HG02870 (cell line): ENCODE results near the gene E2F2.
"Not testable (repeated sequence)": the region's sequence is repeated elsewhere in the genome, so short reads cannot be mapped to it uniquely, and the experiment has no call there.

ENCODE experiments used
- ATAC-seq: cut with Tn5 transposase; IDR thresholded peaks from one replicate; pipeline ENCODE4 v1.9.1; 2021; ENCODE audit warnings: mild to moderate bottlenecking, moderate library complexity; ENCODE audit not compliant: unreplicated experiment

Gene E2F2

DNA sequence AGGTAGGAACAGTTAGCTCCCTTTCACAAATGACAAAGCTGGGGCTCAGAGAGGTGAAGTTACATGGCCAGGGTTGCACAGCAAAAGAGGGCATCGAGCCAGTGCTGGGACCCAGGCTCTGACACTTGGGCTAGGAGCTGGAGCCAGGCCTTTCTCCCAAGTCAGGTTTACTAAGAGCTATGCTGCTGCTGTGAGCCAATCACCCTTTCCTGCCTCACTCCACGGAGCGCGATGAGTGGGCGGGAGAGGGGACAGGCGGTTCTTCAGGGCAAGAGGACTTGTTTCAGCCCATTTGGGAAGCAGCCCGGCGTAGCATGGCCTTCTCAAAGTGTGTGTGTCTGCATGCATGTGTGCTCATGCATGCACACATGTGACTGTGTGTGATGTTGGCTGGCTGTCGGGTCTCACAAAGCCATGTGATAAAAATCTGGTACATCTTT, 17.7 kb upstream of the E2F2 start:
- ATAC-seq = no peak

DNA sequence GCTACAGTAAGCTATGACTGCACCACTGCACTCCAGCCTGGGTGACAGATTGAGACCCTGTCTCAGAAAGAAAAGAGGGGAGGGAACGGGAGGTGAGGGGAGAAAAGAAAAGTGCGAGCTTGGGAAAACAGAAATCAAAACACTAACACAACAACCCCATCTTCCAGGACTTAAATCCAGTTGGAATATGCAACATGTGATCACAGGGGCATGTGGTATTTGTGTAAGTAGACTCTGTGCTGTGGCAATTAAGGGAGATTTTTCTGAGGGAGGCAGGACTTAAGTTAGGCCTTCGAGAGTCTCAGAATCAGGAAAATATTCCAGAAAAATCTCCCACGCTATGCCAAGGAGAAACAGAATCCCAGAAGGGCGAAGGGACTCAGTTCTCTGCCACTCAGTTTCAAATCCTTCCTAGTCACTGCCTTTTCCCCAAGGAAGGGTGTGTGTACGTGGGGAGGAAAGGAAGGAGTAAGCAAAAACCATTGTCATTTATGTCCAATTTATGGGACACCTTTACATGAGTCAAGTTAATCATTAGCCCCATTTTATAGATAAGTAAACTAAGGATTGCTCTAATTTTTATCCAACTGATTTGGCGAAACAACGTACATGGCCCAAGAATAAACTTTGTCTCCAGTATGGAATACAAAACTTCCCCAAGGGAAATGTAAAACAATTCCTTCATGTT, 16.0 kb upstream of the E2F2 start:
- no peak for ATAC-seq

DNA sequence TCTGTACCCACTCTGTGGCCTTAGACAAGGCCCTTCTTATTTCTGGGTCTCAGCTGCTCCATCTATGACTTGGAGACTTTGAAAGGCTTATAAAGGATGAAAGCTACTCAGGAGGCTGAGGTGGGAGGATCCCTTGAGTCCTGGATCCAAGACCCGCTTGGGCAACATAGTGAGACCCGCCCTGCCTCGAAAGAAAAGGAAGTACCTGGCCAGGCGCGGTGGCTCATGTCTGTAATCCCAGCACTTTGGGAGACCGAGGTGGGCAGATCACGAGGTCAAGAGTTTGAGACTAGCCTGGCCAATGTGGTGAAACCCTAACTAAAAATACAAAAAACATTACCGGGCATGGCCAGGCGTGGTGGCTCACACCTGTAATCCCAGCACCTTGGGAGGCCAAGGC, 14.8 kb upstream of the E2F2 start:
- no peak for ATAC-seq

DNA sequence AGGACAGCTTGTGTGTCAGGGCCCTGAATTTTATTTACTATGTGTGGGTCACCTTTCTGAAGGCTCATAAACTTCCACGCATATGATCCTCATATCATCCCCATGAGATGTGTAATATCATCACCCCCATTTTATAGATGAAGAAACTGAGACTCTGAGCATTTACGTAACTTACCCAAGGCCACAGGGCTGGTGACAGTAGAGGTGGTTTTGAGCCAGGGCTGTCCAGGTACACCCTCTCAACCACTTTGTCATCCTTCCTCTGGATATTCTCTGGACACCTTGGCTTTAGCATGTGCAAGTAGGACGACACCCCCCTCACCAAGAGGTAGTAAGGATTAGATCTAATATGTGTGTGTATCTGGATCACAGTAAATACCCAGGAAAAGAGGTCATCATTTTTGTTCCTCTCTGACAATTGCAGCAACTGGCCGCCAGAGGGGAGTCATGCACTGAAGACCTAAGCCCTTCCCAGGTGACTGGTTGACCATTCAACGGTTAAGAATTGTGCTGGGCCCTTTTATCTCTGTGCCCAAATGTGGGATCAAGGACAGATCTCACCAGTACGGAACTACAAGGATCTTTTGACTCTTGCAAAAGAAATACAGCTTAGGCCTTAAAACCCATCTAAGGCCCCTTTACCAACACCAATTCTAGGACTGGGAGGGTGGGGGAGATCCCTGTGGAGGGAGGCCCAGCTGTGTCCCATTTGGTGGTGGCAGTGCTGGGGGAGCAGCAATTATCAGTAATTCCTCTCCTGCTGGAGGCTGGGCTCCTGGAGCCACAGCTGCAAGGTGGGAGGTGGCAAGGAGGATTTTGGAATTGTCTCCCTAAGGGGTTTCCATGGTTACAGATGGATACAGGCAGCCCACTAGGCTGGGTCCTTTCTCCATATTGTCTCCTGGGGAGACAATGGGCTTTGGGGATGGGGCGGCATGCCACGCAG, 13.7 kb upstream of the E2F2 start:
- ATAC-seq = no peak

DNA sequence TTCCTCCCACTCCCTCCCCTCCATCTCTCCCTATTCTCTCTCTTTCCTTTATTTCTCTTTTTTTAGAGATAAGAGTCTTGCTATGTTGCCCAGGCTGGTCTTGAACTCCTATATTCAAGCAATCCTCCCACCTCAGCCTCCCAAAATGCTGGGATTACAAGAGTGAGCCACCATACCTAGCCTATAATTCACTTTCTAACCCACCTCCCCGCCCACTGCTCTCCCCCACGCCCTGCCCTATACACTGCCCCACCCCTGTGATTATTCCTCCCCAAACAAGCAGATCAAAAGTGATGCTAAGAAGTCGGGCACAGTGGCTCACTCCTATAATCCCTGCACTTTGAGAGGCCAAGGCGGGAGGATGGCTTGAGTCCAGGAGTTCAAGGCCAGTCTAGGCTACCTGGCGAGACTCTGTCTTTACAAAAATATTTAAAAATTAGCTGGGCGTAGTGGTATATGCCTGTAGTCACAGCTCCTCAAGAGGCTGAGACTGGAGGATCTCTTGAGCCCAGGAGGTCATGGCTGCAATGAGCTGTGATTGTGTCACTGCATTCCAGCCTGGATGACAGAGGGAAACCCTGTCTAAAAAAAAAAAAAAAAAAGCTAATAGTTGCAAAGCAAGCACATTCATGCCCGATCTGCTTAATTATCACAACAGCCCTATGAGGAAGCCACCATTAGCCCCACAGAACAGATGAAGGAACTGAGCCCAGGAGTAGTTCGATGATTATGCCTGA, 12.8 kb upstream of the E2F2 start:
- ATAC-seq = no peak

DNA sequence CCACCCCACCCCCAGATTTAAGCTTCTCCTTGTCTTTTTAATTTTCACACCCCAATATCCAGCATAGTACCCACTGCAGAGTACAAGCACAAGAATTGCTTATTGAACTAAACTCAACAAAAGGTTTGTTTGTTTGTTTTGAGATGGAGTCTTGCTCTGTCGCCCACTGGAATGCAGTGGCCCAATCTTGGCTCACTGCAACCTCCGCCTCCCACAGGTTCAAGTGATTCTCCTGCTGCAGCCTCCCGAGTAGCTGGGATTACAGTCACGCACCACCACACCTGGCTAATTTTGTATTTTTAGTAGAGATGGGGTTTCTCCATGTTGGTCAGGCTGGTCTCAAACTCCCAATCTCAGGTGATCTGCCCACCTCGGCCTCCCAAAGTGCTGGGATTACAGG, 11.9 kb upstream of the E2F2 start:
- ATAC-seq = not testable (repeated sequence)

DNA sequence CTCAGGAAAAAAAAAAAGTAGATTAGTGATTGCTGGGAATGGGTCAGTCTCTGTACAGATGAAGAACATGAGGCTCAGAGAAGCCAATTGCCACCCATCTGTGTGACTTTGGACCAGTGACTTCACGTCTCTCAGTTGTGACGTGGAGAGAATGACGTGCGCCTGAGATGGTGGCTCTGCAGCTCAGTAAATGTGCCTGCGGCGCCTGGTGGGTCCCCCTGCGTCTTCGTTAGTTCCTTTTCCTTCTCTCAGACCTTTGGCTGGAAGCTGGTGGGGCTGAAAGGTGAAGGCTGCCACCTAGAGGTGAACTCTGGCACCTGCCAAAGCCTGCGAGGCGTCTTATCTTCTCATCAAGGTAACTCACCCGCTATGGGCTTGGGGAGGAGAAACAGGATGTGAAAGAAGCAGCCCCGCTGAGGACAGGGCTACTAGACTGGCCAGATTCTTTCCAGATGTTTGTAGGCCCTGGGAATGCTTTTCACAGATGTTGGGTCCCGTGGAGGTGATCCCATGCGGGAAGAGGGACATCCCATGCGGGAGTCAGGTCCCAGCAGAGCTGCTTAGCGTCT, 8.7 kb upstream of the E2F2 start:
- peak; percentile 80 for ATAC-seq

DNA sequence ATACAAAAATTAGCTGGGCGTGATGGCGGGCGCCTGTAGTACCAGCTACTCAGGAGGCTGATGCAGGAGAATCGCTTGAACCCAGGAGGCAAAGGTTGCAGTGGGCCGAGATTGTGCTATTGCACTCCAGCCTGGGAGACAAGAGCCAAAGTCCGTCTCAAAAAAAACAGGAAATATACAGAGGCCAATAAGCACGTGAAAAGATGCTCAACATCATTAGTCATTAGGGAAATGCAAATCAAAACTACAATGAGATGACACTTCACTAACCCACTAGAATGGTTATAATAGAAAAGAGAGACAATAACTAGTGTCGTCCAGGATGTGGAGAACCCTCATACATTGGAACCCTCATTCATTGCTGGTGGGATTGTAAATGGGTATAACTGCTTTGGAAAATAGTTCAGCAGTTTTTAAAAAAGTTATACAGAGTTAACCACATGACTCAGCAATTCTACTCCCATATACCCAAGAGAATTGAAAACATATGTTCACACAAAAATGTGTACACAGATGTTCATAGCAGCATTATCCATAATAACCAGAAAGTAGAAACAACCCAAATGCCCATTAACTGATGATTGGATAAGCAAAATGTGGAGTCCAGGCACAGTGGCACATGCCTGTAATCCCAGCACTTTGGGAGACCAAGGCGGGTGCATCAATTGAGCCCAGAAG, 6.4 kb upstream of the E2F2 start:
- ATAC-seq = no peak

DNA sequence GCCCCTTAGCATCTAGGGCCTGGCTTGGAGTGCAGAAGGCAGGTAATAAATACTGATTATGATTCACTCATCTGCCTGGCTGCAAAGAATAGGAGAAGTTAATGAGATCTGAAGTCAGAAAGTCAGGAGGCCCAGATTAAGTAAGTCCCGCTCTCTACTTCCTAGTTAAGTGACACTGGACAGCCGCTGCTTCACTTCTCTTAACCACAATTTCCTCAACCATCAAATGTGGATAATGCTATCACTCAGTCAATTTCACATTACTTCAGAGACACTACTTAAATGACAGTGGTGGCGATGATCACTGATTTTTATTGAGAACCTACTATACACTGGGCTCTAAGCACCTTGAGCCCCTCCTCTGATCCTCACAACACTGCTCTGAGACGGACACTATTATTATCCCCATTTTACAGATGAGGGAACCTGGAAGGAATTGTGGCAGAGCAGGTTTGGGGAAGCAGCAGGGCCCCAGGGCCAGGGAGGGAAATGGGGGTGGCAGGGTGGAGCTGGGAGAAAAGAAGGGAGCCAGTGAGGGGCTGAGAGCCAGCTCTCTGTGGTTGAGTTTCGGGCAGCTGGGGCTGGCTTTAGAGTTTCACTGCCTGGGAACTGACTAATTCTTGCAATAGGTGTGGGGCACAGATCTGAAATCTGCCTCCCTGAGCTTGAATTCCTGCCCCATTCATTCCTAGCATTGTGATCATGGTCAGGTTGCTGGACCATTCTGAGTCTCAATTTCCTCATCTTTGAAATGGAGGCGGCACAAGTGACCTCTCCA, 2.4 kb upstream of the E2F2 start:
- no peak for ATAC-seq

DNA sequence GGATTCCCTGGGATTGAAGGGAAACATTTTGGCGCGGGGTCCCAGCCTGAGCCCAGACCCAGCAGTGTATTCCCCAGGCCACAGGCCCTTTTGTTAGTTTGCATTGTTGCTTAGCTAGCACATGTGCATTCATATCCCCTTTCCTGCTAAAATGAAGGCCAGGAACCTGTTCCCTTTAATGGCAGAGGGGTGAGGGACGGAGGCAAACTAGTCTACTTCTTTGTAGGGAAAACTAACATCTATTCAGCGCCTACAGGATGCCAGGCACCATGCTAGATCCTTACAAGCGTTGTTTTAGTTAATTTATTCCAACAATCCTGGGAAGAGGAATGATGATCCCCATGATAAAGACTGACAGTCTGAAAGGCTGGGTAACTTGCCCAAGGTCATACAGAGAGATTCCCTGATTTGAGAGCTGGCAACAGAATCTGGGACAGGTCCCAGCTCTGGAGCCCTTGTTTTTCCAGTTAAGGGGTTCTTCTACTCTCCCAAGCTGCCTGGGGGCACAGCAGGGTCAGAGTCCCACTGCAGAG, 595 bp upstream of the E2F2 start:
- no peak for ATAC-seq

DNA sequence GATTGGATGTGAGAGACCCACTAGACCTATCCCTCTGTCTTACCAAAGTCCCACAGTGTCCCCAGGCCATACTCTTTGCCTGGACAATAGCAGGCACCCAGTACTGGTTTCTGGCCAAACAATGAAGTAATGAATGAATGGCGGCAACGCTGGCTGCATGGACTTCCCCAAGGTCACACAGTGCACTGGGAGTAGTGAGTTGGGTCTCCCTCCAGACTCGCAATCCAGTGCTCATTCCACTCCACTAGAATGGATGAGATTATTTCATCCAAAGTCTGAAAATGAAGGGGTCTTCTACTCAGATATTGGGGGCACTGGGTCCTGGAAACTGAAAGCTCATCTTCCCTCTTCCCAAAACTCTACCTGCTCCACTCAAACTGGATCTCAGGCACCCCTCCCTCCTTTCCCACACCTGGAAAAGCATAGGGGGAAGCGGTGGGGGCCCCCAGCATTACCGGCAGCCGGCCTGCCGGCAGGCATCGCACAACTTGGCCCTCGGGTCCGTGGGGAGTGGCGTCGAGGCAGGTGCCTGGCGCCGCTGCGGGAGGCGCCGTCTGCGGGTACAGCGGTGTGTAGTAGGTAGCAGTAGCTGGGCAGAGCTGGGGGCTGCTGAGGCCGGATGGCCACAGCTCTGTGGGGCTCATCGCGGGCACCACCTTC, 816 bp downstream of the E2F2 start:
- no peak for ATAC-seq

DNA sequence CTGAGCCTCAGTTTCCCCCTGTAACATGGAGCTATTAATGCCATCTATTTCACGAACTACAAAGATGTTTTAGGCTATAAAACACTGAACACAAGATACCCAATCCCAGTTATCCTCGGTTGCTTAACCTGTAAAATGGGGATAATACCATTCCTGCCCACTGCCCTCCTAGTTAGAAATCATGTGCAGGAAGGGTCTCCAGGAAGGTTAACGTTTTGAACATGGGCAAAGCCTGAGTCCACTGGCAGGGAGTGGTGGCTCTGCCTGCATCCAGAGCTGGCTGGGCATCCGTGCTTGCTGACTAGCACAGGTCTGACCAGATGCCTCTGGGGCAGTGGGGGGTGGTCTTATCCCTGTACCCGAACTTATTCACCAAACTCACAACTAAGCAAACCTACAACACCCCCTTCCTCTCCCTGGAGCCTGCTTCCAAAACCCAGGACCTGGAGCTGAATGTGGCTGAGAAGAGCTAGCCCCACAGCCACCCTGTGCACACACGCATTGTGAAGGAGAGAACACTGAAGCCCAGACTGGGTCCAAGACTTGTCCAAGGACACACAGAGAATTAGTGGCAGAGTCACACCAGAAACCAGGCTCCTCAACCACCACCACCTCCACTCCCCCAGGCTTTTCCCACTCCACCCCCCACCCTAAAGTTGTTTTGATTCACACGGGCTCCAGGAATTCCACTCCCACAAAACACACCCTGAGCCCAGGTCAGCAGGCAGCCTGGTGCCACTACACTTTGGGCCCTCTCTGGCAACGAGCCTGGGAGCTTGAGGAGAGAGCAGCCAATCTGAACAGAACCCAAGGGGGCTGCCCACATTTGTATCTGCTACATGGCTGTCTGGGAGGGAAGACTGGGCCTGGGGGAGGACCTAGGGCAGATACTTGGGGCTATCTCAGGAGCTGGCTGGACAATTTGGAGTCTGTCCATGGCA, 1.6 kb downstream of the E2F2 start:
- no peak for ATAC-seq

DNA sequence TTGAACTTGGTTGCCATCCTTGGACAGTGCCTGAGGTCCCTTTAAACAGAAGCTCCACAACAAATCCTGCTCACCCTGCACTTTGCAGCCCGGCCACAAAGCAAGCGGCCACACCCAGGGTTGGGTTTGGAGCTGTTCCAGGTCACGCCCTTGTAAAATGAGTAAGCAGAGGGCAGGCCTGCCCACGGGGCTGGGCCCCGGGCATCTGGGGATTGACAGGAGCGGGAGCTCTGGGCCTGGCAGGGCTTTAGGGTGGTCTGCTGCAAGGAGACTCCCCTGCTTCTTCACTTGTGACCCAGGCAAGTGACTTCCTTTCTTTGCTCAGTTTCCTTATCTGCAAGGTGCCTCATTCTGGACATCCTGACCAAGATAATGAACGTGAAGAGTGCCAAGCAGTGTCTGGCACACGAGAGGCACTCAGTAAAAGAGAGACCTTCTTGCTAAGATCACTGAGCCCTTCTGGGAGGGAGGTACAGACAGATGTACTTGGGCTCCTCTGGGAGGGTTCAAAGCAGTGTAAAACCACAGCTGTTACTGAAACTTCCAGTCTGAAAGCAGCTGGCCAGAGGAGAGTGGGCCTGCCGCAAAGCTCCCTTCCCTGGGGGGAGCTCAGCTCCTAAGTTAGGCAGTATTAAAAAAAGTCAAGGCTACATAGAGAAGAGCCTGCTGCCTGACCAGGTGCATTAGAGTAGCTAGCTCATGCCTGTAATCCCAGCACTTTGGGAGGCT, 2.6 kb downstream of the E2F2 start:
- ATAC-seq = peak; percentile 37

DNA sequence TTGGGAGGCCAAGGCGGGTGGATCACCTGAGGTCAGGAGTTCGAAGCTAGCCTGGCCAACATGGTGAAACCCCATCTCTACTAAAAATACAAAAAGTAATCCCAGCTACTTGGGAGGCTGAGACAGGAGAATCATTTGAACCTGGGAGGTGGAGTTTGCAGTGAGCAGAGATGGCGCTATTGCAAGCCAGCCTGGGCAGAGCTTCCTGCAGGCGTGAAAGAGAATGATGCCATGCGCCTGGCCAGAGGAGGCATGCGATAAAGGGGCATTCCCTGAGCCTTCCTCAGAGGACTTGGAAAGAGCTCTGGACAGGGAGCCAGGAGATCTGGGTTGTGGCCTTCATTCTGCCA, 3.2 kb downstream of the E2F2 start:
- ATAC-seq = no peak

DNA sequence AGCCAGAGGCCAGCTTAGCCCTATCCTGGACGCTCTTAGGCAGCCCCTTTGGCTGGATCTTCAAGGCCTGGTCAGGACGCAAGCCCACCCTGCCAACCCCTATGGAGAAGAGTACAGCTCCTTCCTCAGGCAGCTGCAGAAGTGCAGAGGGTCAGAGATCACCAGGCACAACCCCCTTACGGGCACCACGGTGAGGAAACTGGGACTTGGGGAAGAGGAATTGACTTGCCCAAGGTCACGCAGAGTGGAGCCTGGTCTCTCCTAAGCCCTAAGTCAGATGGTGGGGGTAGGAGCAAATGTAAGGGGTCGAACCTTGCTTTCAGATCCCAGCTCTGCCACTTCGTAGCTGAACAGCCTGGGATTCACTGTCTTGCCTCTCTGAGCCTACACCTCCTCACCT, 3.7 kb downstream of the E2F2 start:
- ATAC-seq = no peak

DNA sequence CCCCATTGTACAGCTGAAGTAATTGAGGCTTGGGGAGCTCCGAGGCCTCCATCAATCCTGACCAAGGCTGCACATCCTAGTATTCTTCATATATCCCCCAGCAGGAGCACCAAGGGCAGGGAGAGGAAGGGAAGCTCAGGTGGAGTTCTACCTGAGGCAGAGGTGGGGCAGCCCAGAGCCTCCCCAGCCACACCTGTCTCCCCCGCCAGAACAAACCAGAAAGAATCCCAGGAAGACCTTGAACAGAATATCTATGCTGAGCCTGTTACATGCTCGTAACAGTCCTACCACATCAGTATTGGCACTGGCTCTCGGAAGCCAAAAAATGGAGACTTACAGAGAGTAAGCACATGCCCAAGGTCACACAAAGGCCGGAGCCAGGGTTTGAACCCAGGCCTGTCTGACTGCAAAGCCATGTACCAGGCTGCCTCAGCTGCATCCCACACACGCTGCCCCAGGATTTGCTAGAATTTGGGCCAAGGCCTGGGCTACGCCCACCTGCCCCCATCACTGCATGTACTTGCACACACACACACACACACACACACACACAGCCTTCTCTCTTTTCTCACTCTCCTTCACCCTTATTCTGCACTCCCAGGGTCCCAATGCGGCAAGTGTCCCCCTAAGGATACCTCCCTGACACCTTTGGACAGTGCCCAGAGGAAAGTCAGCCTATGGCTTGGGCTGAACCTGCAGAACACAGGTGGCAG, 4.5 kb downstream of the E2F2 start:
- ATAC-seq = no peak
